ENCODE measurements around the gene NNMT. TPM values are rescaled to one million over a fixed set of nuclear protein-coding genes. Genes with fewer than 3 reads are reported as not detected.

NNMT gene
- total RNA-seq, 4 donors from 2014 or later: 712 to 1,460 (median 1,382) TPM

DNA sequence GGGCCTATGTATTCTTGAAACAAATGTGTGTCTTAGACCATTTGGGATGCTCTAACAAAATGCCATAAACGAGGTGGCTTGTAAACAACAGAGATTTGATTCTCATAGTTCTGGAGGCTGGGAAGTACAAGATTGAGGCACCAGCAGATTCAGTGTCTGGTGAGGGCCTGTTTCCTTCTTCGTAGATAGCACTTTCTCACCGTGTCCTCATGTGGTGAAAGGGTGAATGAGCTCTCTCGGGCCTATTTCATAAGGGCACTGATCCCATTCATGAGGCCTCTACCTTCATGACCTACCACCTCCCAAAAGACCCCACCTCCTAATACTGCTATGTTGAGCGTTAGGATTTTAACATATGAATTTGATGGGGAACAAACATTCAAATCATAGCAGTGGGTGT lies 6.4 kb upstream of the NNMT start:
- DNase-seq (ENCODE audit: low spot score) (no peak), ATAC-seq (ENCODE audit: low FRiP score) (no peak)
- TF ChIP-seq, protein P1, sequence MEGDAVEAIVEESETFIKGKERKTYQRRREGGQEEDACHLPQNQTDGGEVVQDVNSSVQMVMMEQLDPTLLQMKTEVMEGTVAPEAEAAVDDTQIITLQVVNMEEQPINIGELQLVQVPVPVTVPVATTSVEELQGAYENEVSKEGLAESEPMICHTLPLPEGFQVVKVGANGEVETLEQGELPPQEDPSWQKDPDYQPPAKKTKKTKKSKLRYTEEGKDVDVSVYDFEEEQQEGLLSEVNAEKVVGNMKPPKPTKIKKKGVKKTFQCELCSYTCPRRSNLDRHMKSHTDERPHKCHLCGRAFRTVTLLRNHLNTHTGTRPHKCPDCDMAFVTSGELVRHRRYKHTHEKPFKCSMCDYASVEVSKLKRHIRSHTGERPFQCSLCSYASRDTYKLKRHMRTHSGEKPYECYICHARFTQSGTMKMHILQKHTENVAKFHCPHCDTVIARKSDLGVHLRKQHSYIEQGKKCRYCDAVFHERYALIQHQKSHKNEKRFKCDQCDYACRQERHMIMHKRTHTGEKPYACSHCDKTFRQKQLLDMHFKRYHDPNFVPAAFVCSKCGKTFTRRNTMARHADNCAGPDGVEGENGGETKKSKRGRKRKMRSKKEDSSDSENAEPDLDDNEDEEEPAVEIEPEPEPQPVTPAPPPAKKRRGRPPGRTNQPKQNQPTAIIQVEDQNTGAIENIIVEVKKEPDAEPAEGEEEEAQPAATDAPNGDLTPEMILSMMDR (IDR thresholded peaks at IDR 0.05): no peak

DNA sequence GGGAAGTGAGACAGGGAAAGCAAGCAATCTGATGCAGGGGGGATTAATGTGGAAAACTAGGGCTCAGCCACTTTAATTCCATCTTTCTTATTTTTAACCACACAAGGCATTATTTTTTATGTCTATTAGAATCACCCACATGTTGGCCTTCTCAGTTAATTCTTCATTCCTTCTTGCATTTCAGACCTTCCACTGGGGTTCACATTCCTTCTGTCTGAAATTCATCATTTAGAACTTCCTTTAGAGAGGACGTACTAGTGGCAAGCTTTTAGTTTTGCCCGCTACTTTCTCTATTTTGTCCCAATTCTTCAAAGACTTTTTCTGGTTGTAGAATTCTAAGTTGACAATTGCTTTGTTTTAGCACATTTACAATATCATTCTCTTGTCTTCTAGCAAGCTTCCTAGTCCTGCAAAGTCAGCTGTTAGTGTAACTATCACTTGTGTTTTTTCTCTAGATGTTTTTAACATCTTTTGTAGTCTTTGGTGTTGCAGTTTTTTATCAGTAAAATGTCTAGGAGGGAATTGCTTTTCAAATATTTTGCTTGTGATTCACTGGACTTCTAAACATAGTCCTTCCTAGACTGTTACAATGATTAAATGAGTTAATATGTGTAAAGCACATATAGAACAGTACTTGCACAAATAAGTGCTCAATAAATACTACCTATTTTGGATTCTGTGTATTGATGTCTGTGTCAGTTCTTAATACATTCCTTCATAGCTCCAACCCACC lies 5.5 kb upstream of the NNMT start:
- no peak for ATAC-seq (ENCODE audit: low FRiP score)
- no peak for DNase-seq (ENCODE audit: low spot score)
- TF ChIP-seq, protein P1 (IDR thresholded peaks at IDR 0.05): no peak

DNA sequence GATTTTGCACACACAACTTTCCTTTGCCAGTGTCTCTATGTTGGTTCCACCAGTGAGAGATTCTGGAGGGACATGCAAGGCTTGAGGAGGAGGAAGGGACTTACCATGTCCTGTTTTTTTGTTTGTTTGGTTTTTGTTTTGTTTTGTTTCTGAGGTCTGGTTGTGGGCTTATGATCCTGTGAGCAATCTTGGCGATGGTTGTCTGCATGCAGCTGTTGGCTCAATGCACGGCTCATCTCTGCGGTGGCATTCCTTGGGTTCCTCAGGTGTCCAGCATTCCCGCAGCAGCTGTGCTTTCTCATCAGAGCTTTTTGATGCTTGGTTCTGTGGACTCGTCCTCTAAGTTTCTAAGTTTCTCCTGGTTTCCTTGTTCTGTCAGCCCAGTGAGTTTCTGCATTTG lies 4.8 kb upstream of the NNMT start:
- TF ChIP-seq, protein P1 (IDR thresholded peaks at IDR 0.05): no peak
- ATAC-seq (ENCODE audit: low FRiP score) (no peak), DNase-seq (ENCODE audit: low spot score) (no peak)

DNA sequence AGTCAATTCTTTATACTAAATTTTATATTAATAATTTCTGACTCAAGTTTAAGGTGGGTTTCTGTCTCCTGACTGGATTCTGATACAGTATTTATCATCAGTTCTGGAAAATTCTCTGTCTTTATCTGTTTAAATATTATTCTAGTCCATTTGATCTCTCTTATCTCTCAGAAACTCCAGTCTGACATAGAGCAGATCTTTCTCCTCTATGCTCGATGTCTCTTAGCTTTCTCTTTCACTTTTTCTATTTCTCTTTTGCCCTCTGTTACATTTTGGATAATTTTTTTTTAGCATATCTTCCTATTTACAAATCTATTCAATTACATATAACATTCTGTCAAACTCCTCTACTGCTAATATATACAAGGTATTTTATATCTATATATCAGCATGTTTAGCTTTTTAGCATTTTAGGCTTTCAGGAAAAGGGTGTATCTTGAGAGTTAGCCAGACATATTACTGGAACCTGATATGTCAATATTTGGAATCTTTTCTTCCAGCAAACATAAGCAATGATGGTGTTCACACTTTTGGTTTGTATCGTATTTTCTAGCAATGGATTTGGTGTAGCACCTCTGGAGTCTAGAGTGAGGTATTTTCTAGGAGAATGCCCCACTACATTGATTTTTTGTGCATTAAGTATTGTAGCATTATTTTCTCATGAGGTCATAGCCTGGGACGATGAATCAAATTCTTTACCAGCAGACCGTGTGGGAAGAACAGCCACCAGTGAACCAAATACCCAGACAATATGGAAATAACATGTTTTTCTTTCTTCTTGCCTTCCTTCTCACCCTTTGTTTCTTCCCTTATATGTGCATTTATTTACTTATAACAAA lies 4.1 kb upstream of the NNMT start:
- ATAC-seq (ENCODE audit: low FRiP score): no peak
- no peak for DNase-seq (ENCODE audit: low spot score)
- TF ChIP-seq, protein P1 (IDR thresholded peaks at IDR 0.05): no peak

DNA sequence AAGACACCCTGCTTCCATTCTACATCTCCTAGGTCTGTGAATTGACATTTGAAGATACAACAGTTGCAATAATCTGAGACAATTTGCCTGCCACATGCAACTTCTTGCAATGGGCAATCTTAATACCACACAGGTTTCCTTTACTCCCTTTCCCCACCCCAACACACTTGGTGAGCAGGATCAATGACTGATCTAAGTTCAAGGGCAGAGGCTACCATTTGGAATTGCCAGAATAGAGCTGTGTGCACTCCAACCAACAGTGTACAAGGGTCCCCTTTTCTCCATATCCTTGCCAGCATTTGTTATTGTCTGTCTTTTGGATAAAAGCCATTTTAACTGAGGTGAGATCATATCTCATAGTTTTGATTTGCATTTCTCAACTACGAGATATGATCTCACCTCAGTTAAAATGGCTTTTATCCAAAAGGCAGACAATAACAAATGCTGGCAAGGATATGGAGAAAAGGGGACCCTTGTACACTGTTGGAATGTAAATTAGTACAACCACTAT lies 2.9 kb upstream of the NNMT start:
- DNase-seq (ENCODE audit: low spot score): no peak
- no peak for ATAC-seq (ENCODE audit: low FRiP score)

DNA sequence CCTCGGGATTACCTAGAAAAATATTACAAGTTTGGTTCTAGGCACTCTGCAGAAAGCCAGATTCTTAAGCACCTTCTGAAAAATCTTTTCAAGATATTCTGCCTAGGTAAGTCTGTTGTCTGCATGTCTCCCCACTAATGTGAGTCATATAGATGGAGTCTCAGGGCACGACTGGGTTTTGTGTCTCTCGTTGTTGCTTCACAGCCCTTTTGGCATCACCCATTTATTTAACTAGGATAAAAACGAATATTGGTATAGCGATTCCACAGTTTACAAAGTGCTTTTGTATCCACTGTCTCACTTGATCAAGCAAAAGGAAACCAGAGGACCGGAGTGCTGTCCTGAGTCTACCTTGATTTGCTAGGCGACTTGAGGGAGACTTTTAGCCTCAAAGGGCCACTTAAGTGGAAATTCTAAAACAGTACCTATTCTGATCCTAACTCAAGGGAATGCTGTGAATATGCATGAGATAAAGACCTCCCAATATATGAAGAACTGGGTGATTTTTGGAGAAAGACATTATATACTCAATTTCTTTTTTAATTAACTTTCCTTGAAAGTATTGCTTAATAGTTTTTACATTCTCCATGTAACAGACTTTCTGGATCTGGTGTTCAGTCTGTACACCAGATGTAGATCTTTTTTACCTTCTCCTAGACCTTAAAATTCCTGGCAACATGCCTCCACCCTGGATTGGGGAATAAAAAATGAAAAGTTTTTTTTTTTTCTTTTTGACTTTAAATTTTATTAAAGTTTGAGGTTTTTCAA lies 590 bp downstream of the NNMT start:
- TF ChIP-seq, protein P1 (IDR thresholded peaks at IDR 0.05): no peak
- DNase-seq (ENCODE audit: low spot score): no peak
- ATAC-seq (ENCODE audit: low FRiP score): peak; percentile 4

More for the DNA sequence above, 2.9 kb upstream of the NNMT start:
- TF ChIP-seq, protein P1 (IDR thresholded peaks at IDR 0.05): no peak
